B cell (primary cell): Measurements from ENCODE around the gene TSC22D2.

ENCODE experiments used
- CTCF ChIP-seq: fragments of 200-600 bp; IDR thresholded peaks from one replicate; pipeline ENCODE4 v1.8.0; 2022; ENCODE audit warnings: antibody characterized with exemption, mild to moderate bottlenecking
- EZH2 ChIP-seq: IDR thresholded peaks from 2 replicates; pipeline ENCODE4 v1.6.1; 2012; ENCODE audit warnings: borderline replicate concordance, low read depth, mild to moderate bottlenecking, moderate library complexity, low read length; ENCODE audit not compliant: insufficient read depth, poor library complexity, severe bottlenecking

DNA sequence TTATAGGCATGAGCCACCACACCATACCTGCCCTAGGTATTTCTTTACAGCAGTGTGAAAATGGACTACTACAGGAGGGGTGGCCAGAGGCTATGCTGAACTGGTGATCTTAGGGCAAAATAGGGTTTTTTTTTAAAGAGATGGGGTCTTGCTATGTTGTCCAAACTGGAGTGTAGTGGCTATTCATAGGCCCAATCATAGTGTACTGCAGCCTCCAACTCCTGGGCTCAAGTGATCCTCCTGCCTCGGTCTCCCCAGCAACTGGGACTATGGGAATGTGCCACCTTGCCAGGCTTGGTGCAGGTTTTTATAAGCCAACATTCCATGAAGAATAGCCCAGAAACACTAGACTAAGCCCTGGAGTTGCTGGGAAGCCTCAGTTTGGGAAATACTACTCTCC lies 28.6 kb upstream of the TSC22D2 start:
- no peak for TF ChIP-seq EZH2
- no peak for TF ChIP-seq CTCF
